Keratinocyte (primary cell): ENCODE results near the gene CCDC85C. TPM values are rescaled to one million over a fixed set of nuclear protein-coding genes. Genes with fewer than 3 reads are reported as not detected.
A peak's percentile ranks its signal among the peaks of the same experiment; 100 is the strongest.

ENCODE experiments used
- DNase-seq: peaks from one replicate; pipeline ENCODE4 v3.0.0-alpha.2; 2011; ENCODE audit warnings: low read depth, missing footprints, low spot score
- FAIRE-seq: peaks from 2 replicates; lab custom pipeline; 2011; peaks lifted over from hg19 to GRCh38; lab: Jason Lieb, UNC
- H2AFZ ChIP-seq: 2 replicates; pipeline ENCODE4 v1.6.0; 2012; ENCODE audit warnings: low read length, control low read depth, inconsistent platforms; ENCODE audit not compliant: control insufficient read depth
- H3K27ac ChIP-seq: 2 replicates; pipeline ENCODE4 v1.5.1; 2011; ENCODE audit warnings: low read length; ENCODE audit not compliant: control insufficient read depth, insufficient read depth
- H3K27me3 ChIP-seq: 3 replicates; pipeline ENCODE4 v1.6.0; 2011; ENCODE audit warnings: low read length; ENCODE audit not compliant: control insufficient read depth, insufficient read depth; ENCODE audit errors: extremely low read depth
- H3K36me3 ChIP-seq, 2 experiments: 2 replicates in 1 of 2; 3 replicates in 1 of 2; pipeline ENCODE4 v1.5.1; 2011; ENCODE audit warnings: low read length in 2 of 2, mild to moderate bottlenecking in 1 of 2; ENCODE audit not compliant: control insufficient read depth in 2 of 2, insufficient read depth in 2 of 2; ENCODE audit errors: extremely low read depth in 1 of 2
- H3K4me1 ChIP-seq: 3 replicates; pipeline ENCODE4 v1.5.1; 2011; ENCODE audit warnings: low read length; ENCODE audit not compliant: control insufficient read depth, insufficient read depth; ENCODE audit errors: extremely low read depth
- H3K4me2 ChIP-seq: 3 replicates; pipeline ENCODE4 v1.6.0; 2011; ENCODE audit warnings: low read depth, low read length; ENCODE audit not compliant: control insufficient read depth, insufficient read depth; ENCODE audit errors: extremely low read depth
- H3K4me3 ChIP-seq, 3 experiments: fragments of 200-600 bp in 1 of 3; sonication (generic) in 1 of 3; 2 replicates in 2 of 3; 3 replicates in 1 of 3; pipeline ENCODE4 v1.5.1; 2011 to 2016; ENCODE audit warnings: low read length in 3 of 3, mild to moderate bottlenecking in 3 of 3, control low read depth in 2 of 3, inconsistent platforms in 1 of 3, low read depth in 1 of 3, mixed read lengths in 1 of 3, mixed run types in 1 of 3, moderate library complexity in 1 of 3; ENCODE audit not compliant: control insufficient read depth in 2 of 3, insufficient read depth in 2 of 3; ENCODE audit errors: extremely low read depth in 1 of 3
- H3K79me2 ChIP-seq: 2 replicates; pipeline ENCODE4 v1.6.0; 2012; ENCODE audit warnings: low read length; ENCODE audit not compliant: control insufficient read depth, insufficient read depth
- H3K9ac ChIP-seq: 3 replicates; pipeline ENCODE4 v1.6.0; 2011; ENCODE audit warnings: low read length; ENCODE audit not compliant: control insufficient read depth, insufficient read depth; ENCODE audit errors: extremely low read depth
- H3K9me1 ChIP-seq: 3 replicates; pipeline ENCODE4 v1.6.0; 2011; ENCODE audit warnings: low read length; ENCODE audit not compliant: control insufficient read depth, insufficient read depth; ENCODE audit errors: extremely low read depth
- H3K9me3 ChIP-seq: 2 replicates; pipeline ENCODE4 v1.5.1; 2012; ENCODE audit warnings: low read depth, low read length; ENCODE audit not compliant: control insufficient read depth
- H4K20me1 ChIP-seq: 3 replicates; pipeline ENCODE4 v1.6.0; 2011; ENCODE audit warnings: low read length; ENCODE audit not compliant: control insufficient read depth, insufficient read depth; ENCODE audit errors: extremely low read depth
- CTCF ChIP-seq, 3 experiments: IDR thresholded peaks in 1 of 3; conservative IDR thresholded peaks in 1 of 3; optimal IDR thresholded peaks in 1 of 3; 2 replicates in 2 of 3; 3 replicates in 1 of 3; pipeline versions ENCODE3 to v1.5.1; 2011; ENCODE audit warnings: low read length in 3 of 3, mild to moderate bottlenecking in 3 of 3, moderate library complexity in 2 of 3, control low read depth in 1 of 3, inconsistent platforms in 1 of 3; ENCODE audit not compliant: insufficient read depth in 2 of 3; ENCODE audit errors: extremely low read depth in 1 of 3
- EZH2 ChIP-seq: IDR thresholded peaks from one replicate; pipeline ENCODE4 v1.6.1; 2012; ENCODE audit warnings: inconsistent platforms, mild to moderate bottlenecking, low read length, moderate library complexity
- dilution Hi-C: fragments of 300-500 bp; cut with MboI; formaldehyde crosslinking; loops from one replicate; pipeline ENCODE4 v1.7.0; 2020; ENCODE audit warnings: low sequenced_read_pairs; ENCODE audit not compliant: extremely low pct_ligation_motif_present
- polyA plus RNA-seq, 5 experiments: library from polyadenylated mRNA; depleted of rRNA in 3 of 5; stranded (reverse) in 3 of 5; stranded (forward) in 1 of 5; unstranded in 1 of 5; fragments of >200 nt; gene quantifications; 1 replicate in 1 of 5; 2 replicates in 3 of 5; 3 replicates in 1 of 5; pipeline versions ENCODE4 v1.2.1 to v1.2.3, GENCODE V29; 2011 to 2012; ENCODE audit warnings: missing spikeins in 2 of 5, low read depth in 1 of 5, low replicate concordance in 1 of 5

CCDC85C gene
- polyA plus RNA-seq, 1 donor (not counting 4 experiments of a cell fraction or from before 2014, with no cell fraction given), result 13.2 TPM

GRCh38 chr14:99473458-99473857 is 130.5 kb downstream of the CCDC85C start:
- peaks cover 4% of the 10 kb centered on the region for H4K20me1 ChIP-seq
- no peak for FAIRE-seq

GRCh38 chr14:99472937-99473336 is 131.1 kb downstream of the CCDC85C start:
- Histone ChIP-seq H3K4me3 (no peak overlapping the region), H3K36me3 (no peaks in the 10 kb centered on the region), H3K4me1 (peaks cover 18% of the 10 kb centered on the region), H3K9ac (no peak overlapping the region), H3K4me2 (no peak overlapping the region), H2AFZ (no peak overlapping the region), H3K27me3 (no peaks in the 10 kb centered on the region), H3K9me1 (no peaks in the 10 kb centered on the region), H3K79me2 (peaks cover 97% of the 10 kb centered on the region), H4K20me1 (peaks cover 4% of the 10 kb centered on the region), H3K9me3 (no peaks in the 10 kb centered on the region), H3K27ac (no peak overlapping the region)
- DNase-seq, result no peak
- dilution Hi-C loops, result no loop called here
- no peak for FAIRE-seq
- TF ChIP-seq EZH2 (no peak), CTCF (optimal IDR thresholded peaks at IDR 0.05 in 1 of 3, IDR thresholded peaks at IDR 0.05 in 1 of 3, conservative IDR thresholded peaks at IDR 0.05 in 1 of 3; ENCODE audit: extremely low read depth in 1 of 3, insufficient read depth in 2 of 3, low read length in 3 of 3) (no peak)

More at GRCh38 chr14:99473458-99473857, 130.5 kb downstream of the CCDC85C start:
- Histone ChIP-seq H3K79me2 (peaks cover 97% of the 10 kb centered on the region), H3K9ac (no peak overlapping the region), H3K9me3 (no peaks in the 10 kb centered on the region), H3K9me1 (no peaks in the 10 kb centered on the region), H3K4me1 (peaks cover 19% of the 10 kb centered on the region), H3K4me2 (peak overlapping the region; percentile 13), H3K4me3 (no peak overlapping the region), H3K36me3 (no peaks in the 10 kb centered on the region), H3K27ac (peak overlapping the region; percentile 2), H3K27me3 (no peaks in the 10 kb centered on the region), H2AFZ (no peak overlapping the region)
- dilution Hi-C loops, result no loop called here
- no peak for TF ChIP-seq EZH2
- TF ChIP-seq CTCF (optimal IDR thresholded peaks at IDR 0.05 in 1 of 3, IDR thresholded peaks at IDR 0.05 in 1 of 3, conservative IDR thresholded peaks at IDR 0.05 in 1 of 3; ENCODE audit: extremely low read depth in 1 of 3, insufficient read depth in 2 of 3, low read length in 3 of 3), result no peak
- DNase-seq, result no peak
